ENCODE measurements around the gene AGER.

DNA sequence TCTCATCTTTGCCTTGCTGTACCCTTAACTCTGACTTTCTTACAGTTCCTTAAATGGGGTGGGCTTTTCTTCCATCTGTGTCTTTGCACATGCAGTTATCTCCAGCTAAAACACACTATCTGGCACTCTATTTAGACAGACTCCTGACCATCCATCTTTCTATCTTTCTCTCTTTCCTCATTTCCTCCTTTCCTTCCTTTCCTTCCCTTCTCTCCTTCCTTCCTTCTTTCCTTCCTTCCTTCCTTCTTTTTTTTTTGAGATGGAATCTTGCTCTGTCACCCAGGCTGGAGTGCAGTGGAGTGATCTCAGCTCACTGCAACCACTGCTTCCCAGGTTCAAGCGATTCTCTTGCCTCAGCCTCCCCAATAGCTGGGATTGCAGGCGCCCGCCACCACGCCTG is 31.6 kb upstream of the AGER start:
- TF ChIP-seq, protein P1, sequence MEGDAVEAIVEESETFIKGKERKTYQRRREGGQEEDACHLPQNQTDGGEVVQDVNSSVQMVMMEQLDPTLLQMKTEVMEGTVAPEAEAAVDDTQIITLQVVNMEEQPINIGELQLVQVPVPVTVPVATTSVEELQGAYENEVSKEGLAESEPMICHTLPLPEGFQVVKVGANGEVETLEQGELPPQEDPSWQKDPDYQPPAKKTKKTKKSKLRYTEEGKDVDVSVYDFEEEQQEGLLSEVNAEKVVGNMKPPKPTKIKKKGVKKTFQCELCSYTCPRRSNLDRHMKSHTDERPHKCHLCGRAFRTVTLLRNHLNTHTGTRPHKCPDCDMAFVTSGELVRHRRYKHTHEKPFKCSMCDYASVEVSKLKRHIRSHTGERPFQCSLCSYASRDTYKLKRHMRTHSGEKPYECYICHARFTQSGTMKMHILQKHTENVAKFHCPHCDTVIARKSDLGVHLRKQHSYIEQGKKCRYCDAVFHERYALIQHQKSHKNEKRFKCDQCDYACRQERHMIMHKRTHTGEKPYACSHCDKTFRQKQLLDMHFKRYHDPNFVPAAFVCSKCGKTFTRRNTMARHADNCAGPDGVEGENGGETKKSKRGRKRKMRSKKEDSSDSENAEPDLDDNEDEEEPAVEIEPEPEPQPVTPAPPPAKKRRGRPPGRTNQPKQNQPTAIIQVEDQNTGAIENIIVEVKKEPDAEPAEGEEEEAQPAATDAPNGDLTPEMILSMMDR (conservative IDR thresholded peaks at IDR 0.05): no peak
- TF ChIP-seq ZFX (IDR thresholded peaks at IDR 0.05): no peak
